AG08396 (cell line): ENCODE measurements around the gene HEXD.
"Not testable (repeated sequence)": the region's sequence is repeated elsewhere in the genome, so short reads cannot be mapped to it uniquely, and the experiment has no call there.

Experiments
- DNase-seq: peaks from one replicate; pipeline ENCODE4 v3.0.0; 2012; ENCODE audit warnings: low spot score, mixed read lengths

HEXD gene

GRCh38 chr17:82458179-82458884 lies 40.2 kb downstream of the HEXD start, which contains the start of gene NARF:
NARF (plus strand) TSS chr17:82458741; CDS start chr17:82458804, 63 bp downstream.
- peak; percentile 99 for DNase-seq

- peak; percentile 45 for DNase-seq
These were observed 40.8 kb downstream of the HEXD start for GRCh38 chr17:82458885-82459424.

GRCh38 chr17:82459936-82460335 lies 41.8 kb downstream of the HEXD start:
- not testable (repeated sequence) for DNase-seq

- DNase-seq = no peak
These were observed 43.8 kb downstream of the HEXD start for GRCh38 chr17:82461827-82462524.

GRCh38 chr17:82463391-82463790 lies 45.2 kb downstream of the HEXD start:
- no peak for DNase-seq

- no peak for DNase-seq
These were observed 45.9 kb downstream of the HEXD start for GRCh38 chr17:82463925-82464566.

GRCh38 chr17:82464567-82464929 lies 46.4 kb downstream of the HEXD start:
- no peak for DNase-seq

- no peak for DNase-seq
These were observed 47.0 kb downstream of the HEXD start for GRCh38 chr17:82465023-82465603.

GRCh38 chr17:82468692-82469091 lies 50.5 kb downstream of the HEXD start:
- DNase-seq = no peak

- DNase-seq = no peak
These were observed 51.9 kb downstream of the HEXD start for GRCh38 chr17:82470065-82470464.

GRCh38 chr17:82474223-82475010 lies 56.3 kb downstream of the HEXD start:
- DNase-seq = no peak

GRCh38 chr17:82475458-82475857 lies 57.3 kb downstream of the HEXD start:
- no peak for DNase-seq

GRCh38 chr17:82477934-82478333 lies 59.8 kb downstream of the HEXD start:
- no peak for DNase-seq

- no peak for DNase-seq
These were observed 61.5 kb downstream of the HEXD start for GRCh38 chr17:82479602-82480001.

GRCh38 chr17:82480318-82480717 lies 62.2 kb downstream of the HEXD start:
- DNase-seq = no peak

GRCh38 chr17:82483204-82483660 lies 65.1 kb downstream of the HEXD start:
- no peak for DNase-seq

GRCh38 chr17:82483836-82484235 lies 65.7 kb downstream of the HEXD start:
- no peak for DNase-seq

- DNase-seq = no peak
These were observed 68.3 kb downstream of the HEXD start for GRCh38 chr17:82486231-82487094.

- no peak for DNase-seq
These were observed 69.8 kb downstream of the HEXD start for GRCh38 chr17:82487910-82488309.

GRCh38 chr17:82489117-82489516 lies 71.0 kb downstream of the HEXD start:
- peak; percentile 67 for DNase-seq
